ENCODE results near the gene MRGPRF.

DNA sequence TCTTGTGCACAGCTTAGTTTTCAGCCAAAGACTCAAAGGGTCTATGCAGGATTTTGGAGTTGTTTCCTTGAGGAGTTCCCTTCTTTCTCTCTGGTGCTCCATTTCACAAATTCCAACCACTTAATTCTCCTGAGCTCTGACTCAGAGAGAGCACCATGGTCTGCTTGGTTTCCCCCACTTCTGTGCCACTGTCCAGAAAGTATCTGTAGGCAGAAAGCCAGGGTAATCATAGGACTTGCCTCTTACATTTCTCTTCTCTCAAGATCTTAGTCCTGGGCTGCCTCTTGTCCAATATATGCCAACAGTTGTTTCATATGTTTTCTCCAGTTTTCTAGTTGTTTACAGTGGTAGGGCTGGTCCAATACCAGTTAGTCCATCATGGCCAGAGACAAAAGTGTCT, 25.8 kb downstream of the MRGPRF start:
- TF ChIP-seq EZH2 (IDR thresholded peaks at IDR 0.05; ENCODE audit: insufficient read depth, poor library complexity, severe bottlenecking): no peak
- no peak for TF ChIP-seq EZH2phosphoT487 (IDR thresholded peaks at IDR 0.05; ENCODE audit: insufficient read depth, low read depth)

All from GM23248 (cell line).